K562 (cell line): Measurements from ENCODE around the gene DYSF. TPM values are rescaled to one million over a fixed set of nuclear protein-coding genes. Genes with fewer than 3 reads are reported as not detected.

Experiments used
- ATAC-seq: fragments of 200-7000 bp; cut with Tn5 transposase; 3 replicates; pipeline ENCODE4 v1.9.1; 2020; ENCODE audit warnings: moderate library complexity
- BruUV-seq: library from RNA; stranded (reverse); fragments of 400-500 nt; replicated peaks from 2 replicates; lab custom pipeline; 2021; lab: Mats Ljungman, UMichigan
- CTCF ChIA-PET: fragments of 300-600 bp; formaldehyde crosslinking; extraction: SDS; loops from one replicate; lab custom pipeline; 2021; ENCODE audit warnings: low intra/inter-chr PET ratio; lab: Yijun Ruan, JAX
- POLR2A ChIA-PET: fragments of 300-600, 350-650 bp; sonication (Branson Sonifier 250); formaldehyde crosslinking; extraction: SDS; loops from one replicate; lab custom pipeline; 2021; ENCODE audit warnings: antibody characterized with exemption, inconsistent platforms; lab: Yijun Ruan, JAX
- DNase-seq, 4 experiments: peaks; one replicate each; pipeline versions ENCODE4 v3.0.0 to v3.0.0-alpha.2; 2011 to 2018; ENCODE audit warnings: low spot score in 3 of 4, mixed read lengths in 3 of 4; ENCODE audit errors: extremely low read depth in 1 of 4
- FAIRE-seq: peaks from 2 replicates; lab custom pipeline; 2011; peaks lifted over from hg19 to GRCh38; lab: Jason Lieb, UNC
- H2AFZ ChIP-seq: 2 replicates; pipeline ENCODE4 v1.6.0; 2011; ENCODE audit warnings: low read depth, low read length, control low read depth, inconsistent platforms
- H3K27ac ChIP-seq: fragments of 200-600 bp; 3 replicates; pipeline ENCODE4 v1.8.0; 2011; ENCODE audit warnings: low read depth, mild to moderate bottlenecking, control low read depth, inconsistent platforms, low read length, moderate library complexity, mixed read lengths; ENCODE audit errors: extremely low read depth
- H3K27me3 ChIP-seq, 2 experiments: fragments of 300-600 bp in 1 of 2; 2 replicates in 1 of 2; 3 replicates in 1 of 2; pipeline versions ENCODE4 v1.6.0 to v1.8.0; 2011; ENCODE audit warnings: inconsistent platforms in 2 of 2, low read length in 2 of 2, mild to moderate bottlenecking in 1 of 2, mixed read lengths in 1 of 2, moderate library complexity in 1 of 2; ENCODE audit not compliant: control insufficient read depth in 2 of 2, insufficient read depth in 2 of 2
- H3K36me3 ChIP-seq: fragments of 300-600 bp; 3 replicates; pipeline ENCODE4 v1.8.0; 2011; ENCODE audit warnings: mild to moderate bottlenecking, low read length, inconsistent platforms; ENCODE audit not compliant: control insufficient read depth, insufficient read depth
- H3K4me1 ChIP-seq, 2 experiments: fragments of 200-600 bp in 1 of 2; replicated peaks in 1 of 2; 2 replicates in 1 of 2; 3 replicates in 1 of 2; pipeline versions ENCODE4 v1.5.1 to v1.8.0; 2011; ENCODE audit warnings: inconsistent platforms in 2 of 2, low read length in 2 of 2, mild to moderate bottlenecking in 1 of 2, mixed read lengths in 1 of 2, moderate library complexity in 1 of 2; ENCODE audit not compliant: control insufficient read depth in 2 of 2, insufficient read depth in 2 of 2
- H3K4me2 ChIP-seq: 2 replicates; pipeline ENCODE4 v1.6.1; 2011; ENCODE audit warnings: low read length, control low read depth, inconsistent platforms, mixed read lengths; ENCODE audit not compliant: insufficient read depth
- H3K4me3 ChIP-seq: fragments of 200-600 bp; sonication (generic), shearing (Covaris generic); 2 replicates; pipeline ENCODE4 v1.5.1; 2016; ENCODE audit warnings: control low read depth, inconsistent platforms
- H3K79me2 ChIP-seq: fragments of 200-600 bp; 3 replicates; pipeline ENCODE4 v1.8.0; 2011; ENCODE audit warnings: low read length, inconsistent platforms; ENCODE audit not compliant: control insufficient read depth, insufficient read depth
- H3K9ac ChIP-seq, 2 experiments: 2 replicates each; pipeline versions ENCODE4 v1.6.0 to v1.6.1; 2011; ENCODE audit warnings: low read depth in 2 of 2, low read length in 2 of 2, control low read depth in 1 of 2, inconsistent platforms in 1 of 2, mild to moderate bottlenecking in 1 of 2, mixed read lengths in 1 of 2; ENCODE audit not compliant: insufficient read depth in 1 of 2
- H3K9me1 ChIP-seq: one replicate; pipeline ENCODE4 v1.6.0; 2011; ENCODE audit warnings: inconsistent platforms, mild to moderate bottlenecking, low read length, moderate library complexity; ENCODE audit not compliant: control insufficient read depth, insufficient read depth
- H3K9me3 ChIP-seq: replicated peaks from 2 replicates; pipeline ENCODE4 v1.5.1; 2011; ENCODE audit warnings: low read depth, low read length, inconsistent platforms; ENCODE audit not compliant: control insufficient read depth, insufficient read depth
- H4K20me1 ChIP-seq: replicated peaks from 2 replicates; pipeline ENCODE4 v1.6.1; 2011; ENCODE audit warnings: low read length, inconsistent platforms, mixed read lengths; ENCODE audit not compliant: control insufficient read depth, insufficient read depth
- FOS ChIP-seq: IDR thresholded peaks from 3 replicates; pipeline ENCODE4 v1.6.1; 2011; ENCODE audit not compliant: insufficient read length; ENCODE audit errors: extremely low read depth
- MYBL2 ChIP-seq, 2 experiments: fragments of 450-650 bp in 1 of 2; sonication (generic) in 1 of 2; formaldehyde crosslinking in 1 of 2; IDR thresholded peaks; 2 replicates each; pipeline versions ENCODE4 v1.6.1 to v1.8.1; 2017 to 2022; ENCODE audit warnings: borderline replicate concordance in 1 of 2, inconsistent platforms in 1 of 2, low read depth in 1 of 2, mild to moderate bottlenecking in 1 of 2, missing genetic modification reagents in 1 of 2, moderate library complexity in 1 of 2
- NFATC3 ChIP-seq: fragments of 450-650 bp; IDR thresholded peaks from 2 replicates; pipeline ENCODE4 v1.6.1; 2017; ENCODE audit warnings: mild to moderate bottlenecking
- RBM22 ChIP-seq: fragments of 200-400 bp; formaldehyde crosslinking; IDR thresholded peaks from 2 replicates; pipeline ENCODE4 v1.6.1; 2018; ENCODE audit warnings: low read length, low read depth; ENCODE audit not compliant: poor library complexity, severe bottlenecking
- SETDB1 ChIP-seq: IDR thresholded peaks from one replicate; pipeline ENCODE4 v1.6.1; 2012; ENCODE audit warnings: low read length, control low read depth, inconsistent platforms
- SMAD4 ChIP-seq: fragments of 250-450 bp; sonication (Bioruptor Pico); conservative IDR thresholded peaks from 2 replicates; pipeline ENCODE4 v1.8.0; 2021; ENCODE audit warnings: inconsistent platforms, mild to moderate bottlenecking, moderate library complexity
- SPI1 ChIP-seq: IDR thresholded peaks from 2 replicates; pipeline ENCODE4 v1.6.1; 2011; ENCODE audit warnings: low read depth, low read length, control low read depth, borderline replicate concordance
- ZNF41 ChIP-seq: fragments of 250-450 bp; sonication (Bioruptor Pico); conservative IDR thresholded peaks from 2 replicates; pipeline ENCODE4 v1.4.0; 2020; ENCODE audit warnings: mild to moderate bottlenecking
- WGBS: fragments of 100-300 bp; shearing (Covaris generic); methylation state at CpG from one replicate; pipeline ENCODE4 v1.1.6; 2016; ENCODE audit warnings: low coverage, mixed read lengths; ENCODE audit not compliant: insufficient coverage; ENCODE audit errors: missing lambda C conversion rate; 5-methylcytosine and 5-hydroxymethylcytosine counted together
- in situ Hi-C: fragments of 300-500 bp; cut with MboI; formaldehyde crosslinking; loops from 4 replicates; pipeline ENCODE4 v1.15.0; 2018; ENCODE audit warnings: inconsistent platforms, mixed read lengths
- intact Hi-C: fragments of 100-400 bp; cut with micrococcal nuclease; formaldehyde crosslinking; loops from 2 replicates; pipeline ENCODE4 v1.14.2; 2022
- polyA plus RNA-seq, 8 experiments: library from polyadenylated mRNA; depleted of rRNA in 4 of 8; stranded (reverse) in 5 of 8; unstranded in 3 of 8; fragments of >200 nt; fragmentation: Nextera tagmentation in 2 of 8; fragmentation: Illumina TruSeq in 1 of 8; extraction: Ambion mirVana in 2 of 8; extraction: Trizol in 1 of 8; gene quantifications; 2 replicates each; pipeline versions ENCODE4 v1.2.1 to v1.2.3, GENCODE V29; 2011 to 2014; ENCODE audit warnings: inconsistent platforms in 1 of 8, missing spikeins in 1 of 8
- total RNA-seq, 7 experiments: library from RNA; depleted of rRNA in 6 of 7; stranded (reverse); fragments of >200 nt in 6 of 7; fragmentation: Illumina TruSeq in 2 of 7; extraction: Trizol in 2 of 7; gene quantifications; 2 replicates each; pipeline versions ENCODE4 v1.2.1 to v1.2.3, GENCODE V29; 2011 to 2021; ENCODE audit warnings: low replicate concordance in 1 of 7
- TF ChIP-seq, protein P1 (sequence below): fragments of 450-650 bp; IDR thresholded peaks from 2 replicates; pipeline ENCODE4 v1.6.1; 2016; ENCODE audit warnings: low read depth

The DYSF gene
- total and polyA plus RNA-seq, 9 of the 15 experiments (the other 6 are each of a cell fraction or from before 2014, with no cell fraction given): 0.01 to 0.80 (median 0.29) TPM

DNA sequence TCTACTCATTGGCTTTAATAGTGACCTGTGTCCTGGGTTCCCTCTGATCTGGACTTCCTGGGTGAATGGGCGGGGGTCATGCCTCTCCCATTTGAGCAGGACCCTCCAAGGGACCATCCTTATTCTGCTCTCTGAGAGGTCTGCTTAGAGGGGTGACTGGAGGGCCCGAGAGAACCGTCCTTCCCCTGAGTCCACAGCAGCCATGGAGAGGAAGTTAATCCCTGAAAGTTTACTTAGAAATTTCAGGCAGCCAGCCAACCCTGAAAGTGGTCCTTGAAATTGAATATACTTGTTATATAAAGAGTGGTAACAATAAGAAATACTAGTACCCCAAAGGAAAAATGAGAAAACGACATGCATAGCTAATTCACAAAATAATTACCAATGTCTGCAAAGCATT, 226.1 kb downstream of the DYSF start:
- H3K9ac ChIP-seq: no peak overlapping the region
- no peak for FAIRE-seq
- in situ Hi-C loops: no loop called here
- no peaks in the 10 kb centered on the region for H3K9me1 ChIP-seq
- intact Hi-C loops: no loop called here
- DNase-seq: no peak
- no peak overlapping the region for H3K4me3 ChIP-seq
- peaks cover 4% of the 10 kb centered on the region; the same call in 1 of the 2 replicates for H4K20me1 ChIP-seq
- H3K4me1 ChIP-seq: no peaks in the 10 kb centered on the region
- no TSS peak for BruUV-seq
- no peak overlapping the region for H3K4me2 ChIP-seq
- 0% methylated on average over 3 of the region's 4 CpGs for WGBS
- H3K27ac ChIP-seq: no peak overlapping the region
- no peak overlapping the region for H2AFZ ChIP-seq
- ChIA-PET POLR2A (interaction anchor here (0.7 to 1.0 kb wide), 3 partner anchors 10 to 22 kb away, joined by 3 to 5 read pairs (median 5); no protein-coding TSS in a partner anchor), CTCF (no interaction called here)
- no peaks in the 10 kb centered on the region for H3K9me3 ChIP-seq
- H3K79me2 ChIP-seq: no peaks in the 10 kb centered on the region
- no peaks in the 10 kb centered on the region for H3K36me3 ChIP-seq
- no peak for ATAC-seq
- peaks cover 0 to 36% of the 10 kb centered on the region in 2 experiments; a peak in 3 of 5 replicates for H3K27me3 ChIP-seq
- TF ChIP-seq SETDB1 (no peak), SPI1 (no peak), SMAD4 (CRISPR knock-in tag) (no peak), MYBL2 (IDR thresholded peaks at IDR 0.05; ENCODE audit: low read depth) (no peak), MYBL2 (CRISPR knock-in tag; IDR thresholded peaks at IDR 0.05; ENCODE audit: borderline replicate concordance) (no peak), RBM22 (no peak), ZNF41 (no peak), FOS (no peak), NFATC3 (no peak)
- TF ChIP-seq, protein P1, sequence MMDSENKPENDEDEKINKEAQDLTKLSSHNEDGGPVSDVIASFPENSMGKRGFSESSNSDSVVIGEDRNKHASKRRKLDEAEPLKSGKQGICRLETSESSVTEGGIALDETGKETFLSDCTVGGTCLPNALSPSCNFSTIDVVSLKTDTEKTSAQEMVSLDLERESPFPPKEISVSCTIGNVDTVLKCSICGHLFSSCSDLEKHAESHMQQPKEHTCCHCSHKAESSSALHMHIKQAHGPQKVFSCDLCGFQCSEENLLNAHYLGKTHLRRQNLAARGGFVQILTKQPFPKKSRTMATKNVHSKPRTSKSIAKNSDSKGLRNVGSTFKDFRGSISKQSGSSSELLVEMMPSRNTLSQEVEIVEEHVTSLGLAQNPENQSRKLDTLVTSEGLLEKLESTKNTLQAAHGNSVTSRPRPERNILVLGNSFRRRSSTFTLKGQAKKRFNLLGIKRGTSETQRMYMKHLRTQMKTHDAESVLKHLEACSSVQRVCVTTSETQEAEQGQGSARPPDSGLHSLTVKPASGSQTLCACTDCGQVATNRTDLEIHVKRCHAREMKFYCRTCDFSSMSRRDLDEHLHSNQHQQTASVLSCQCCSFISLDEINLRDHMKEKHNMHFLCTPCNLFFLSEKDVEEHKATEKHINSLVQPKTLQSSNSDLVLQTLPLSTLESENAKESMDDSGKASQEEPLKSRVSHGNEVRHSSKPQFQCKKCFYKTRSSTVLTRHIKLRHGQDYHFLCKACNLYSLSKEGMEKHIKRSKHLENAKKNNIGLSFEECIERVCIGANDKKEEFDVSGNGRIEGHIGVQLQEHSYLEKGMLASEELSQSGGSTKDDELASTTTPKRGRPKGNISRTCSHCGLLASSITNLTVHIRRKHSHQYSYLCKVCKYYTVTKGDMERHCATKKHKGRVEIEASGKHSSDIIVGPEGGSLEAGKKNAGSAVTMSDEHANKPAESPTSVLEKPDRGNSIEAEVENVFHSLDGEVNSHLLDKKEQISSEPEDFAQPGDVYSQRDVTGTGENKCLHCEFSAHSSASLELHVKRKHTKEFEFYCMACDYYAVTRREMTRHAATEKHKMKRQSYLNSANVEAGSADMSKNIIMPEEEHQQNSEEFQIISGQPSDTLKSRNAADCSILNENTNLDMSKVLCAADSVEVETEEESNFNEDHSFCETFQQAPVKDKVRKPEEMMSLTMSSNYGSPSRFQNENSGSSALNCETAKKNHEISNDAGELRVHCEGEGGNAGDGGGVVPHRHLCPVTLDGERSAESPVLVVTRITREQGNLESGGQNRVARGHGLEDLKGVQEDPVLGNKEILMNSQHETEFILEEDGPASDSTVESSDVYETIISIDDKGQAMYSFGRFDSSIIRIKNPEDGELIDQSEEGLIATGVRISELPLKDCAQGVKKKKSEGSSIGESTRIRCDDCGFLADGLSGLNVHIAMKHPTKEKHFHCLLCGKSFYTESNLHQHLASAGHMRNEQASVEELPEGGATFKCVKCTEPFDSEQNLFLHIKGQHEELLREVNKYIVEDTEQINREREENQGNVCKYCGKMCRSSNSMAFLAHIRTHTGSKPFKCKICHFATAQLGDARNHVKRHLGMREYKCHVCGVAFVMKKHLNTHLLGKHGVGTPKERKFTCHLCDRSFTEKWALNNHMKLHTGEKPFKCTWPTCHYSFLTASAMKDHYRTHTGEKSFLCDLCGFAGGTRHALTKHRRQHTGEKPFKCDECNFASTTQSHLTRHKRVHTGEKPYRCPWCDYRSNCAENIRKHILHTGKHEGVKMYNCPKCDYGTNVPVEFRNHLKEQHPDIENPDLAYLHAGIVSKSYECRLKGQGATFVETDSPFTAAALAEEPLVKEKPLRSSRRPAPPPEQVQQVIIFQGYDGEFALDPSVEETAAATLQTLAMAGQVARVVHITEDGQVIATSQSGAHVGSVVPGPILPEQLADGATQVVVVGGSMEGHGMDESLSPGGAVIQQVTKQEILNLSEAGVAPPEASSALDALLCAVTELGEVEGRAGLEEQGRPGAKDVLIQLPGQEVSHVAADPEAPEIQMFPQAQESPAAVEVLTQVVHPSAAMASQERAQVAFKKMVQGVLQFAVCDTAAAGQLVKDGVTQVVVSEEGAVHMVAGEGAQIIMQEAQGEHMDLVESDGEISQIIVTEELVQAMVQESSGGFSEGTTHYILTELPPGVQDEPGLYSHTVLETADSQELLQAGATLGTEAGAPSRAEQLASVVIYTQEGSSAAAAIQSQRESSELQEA: no peak
